Nephron (organoid): ENCODE data around the gene ATP2A1.
"Not testable (repeated sequence)": the region's sequence is repeated elsewhere in the genome, so short reads cannot be mapped to it uniquely, and the experiment has no call there.

ENCODE experiments used
- H3K27ac Mint-ChIP-seq, 3 experiments: 2 replicates each; pipeline ENCODE4 v1.8.0; 2020; ENCODE audit warnings: mixed read lengths in 3 of 3, mild to moderate bottlenecking in 2 of 3, moderate library complexity in 1 of 3
- H3K27me3 Mint-ChIP-seq: 2 replicates; pipeline ENCODE4 v1.8.0; 2021; ENCODE audit warnings: low read depth, mild to moderate bottlenecking, moderate library complexity, mixed read lengths
- H3K36me3 Mint-ChIP-seq: 2 replicates; pipeline ENCODE4 v1.8.0; 2020; ENCODE audit warnings: low read depth, mixed read lengths
- H3K4me1 Mint-ChIP-seq: 2 replicates; pipeline ENCODE4 v1.8.0; 2020; ENCODE audit warnings: mixed read lengths
- H3K4me3 Mint-ChIP-seq, 3 experiments: 2 replicates each; pipeline ENCODE4 v1.8.0; 2020; ENCODE audit warnings: mild to moderate bottlenecking in 3 of 3, mixed read lengths in 3 of 3, moderate library complexity in 2 of 3
- H3K9me3 Mint-ChIP-seq: 2 replicates; pipeline ENCODE4 v1.8.0; 2020; ENCODE audit warnings: mixed read lengths
- CTCF ChIP-seq, 3 experiments: fragments of 200-600 bp; sonication (generic); IDR thresholded peaks; one replicate each; pipeline ENCODE4 v1.5.0; 2021; ENCODE audit warnings: antibody characterized with exemption in 3 of 3; ENCODE audit not compliant: unreplicated experiment in 3 of 3

Gene ATP2A1

GRCh38 chr16:28935924-28936783 is 57.9 kb downstream of the ATP2A1 start:
- H3K4me3 Mint-ChIP-seq, result no peak overlapping the region
- no peaks in the 10 kb centered on the region for H3K36me3 Mint-ChIP-seq
- H3K27ac Mint-ChIP-seq, result no peak overlapping the region
- TF ChIP-seq CTCF (IDR thresholded peaks at IDR 0.05; ENCODE audit: unreplicated experiment in 3 of 3), result no peak
- peaks cover 8% of the 10 kb centered on the region for H3K27me3 Mint-ChIP-seq
- no peaks in the 10 kb centered on the region for H3K4me1 Mint-ChIP-seq
- H3K9me3 Mint-ChIP-seq, result no peaks in the 10 kb centered on the region

GRCh38 chr16:28936784-28937155 is 58.5 kb downstream of the ATP2A1 start:
- H3K4me3 Mint-ChIP-seq, result no peak overlapping the region
- peaks cover 8% of the 10 kb centered on the region for H3K27me3 Mint-ChIP-seq
- H3K9me3 Mint-ChIP-seq, result no peaks in the 10 kb centered on the region
- no peak for TF ChIP-seq CTCF (IDR thresholded peaks at IDR 0.05; ENCODE audit: unreplicated experiment in 3 of 3)
- no peaks in the 10 kb centered on the region for H3K36me3 Mint-ChIP-seq
- no peak overlapping the region for H3K27ac Mint-ChIP-seq
- H3K4me1 Mint-ChIP-seq, result no peaks in the 10 kb centered on the region

DNA sequence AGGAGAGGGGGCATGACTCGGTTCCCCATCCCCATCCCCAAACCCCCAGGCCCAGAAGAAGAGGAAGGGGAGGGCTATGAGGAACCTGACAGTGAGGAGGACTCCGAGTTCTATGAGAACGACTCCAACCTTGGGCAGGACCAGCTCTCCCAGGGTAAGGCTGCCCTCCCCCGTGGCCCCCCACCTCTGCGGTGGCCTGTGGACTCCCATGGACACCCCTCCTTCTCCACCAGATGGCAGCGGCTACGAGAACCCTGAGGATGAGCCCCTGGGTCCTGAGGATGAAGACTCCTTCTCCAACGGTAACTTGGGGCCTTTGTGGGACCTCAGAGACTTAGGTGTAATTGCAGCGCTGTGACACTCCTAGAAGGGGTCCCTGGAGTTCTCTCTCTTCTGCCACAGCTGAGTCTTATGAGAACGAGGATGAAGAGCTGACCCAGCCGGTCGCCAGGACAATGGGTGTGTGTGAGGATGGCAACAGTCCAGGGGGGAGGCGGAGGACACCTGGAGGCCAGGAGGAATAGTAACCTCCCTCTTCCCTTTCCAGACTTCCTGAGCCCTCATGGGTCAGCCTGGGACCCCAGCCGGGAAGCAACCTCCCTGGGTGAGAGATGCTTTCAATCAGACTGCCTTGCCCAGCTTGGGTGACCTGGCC is 59.1 kb downstream of the ATP2A1 start:
- Mint-ChIP-seq H3K4me3 (no peak overlapping the region), H3K4me1 (no peaks in the 10 kb centered on the region), H3K27ac (no peak overlapping the region), H3K36me3 (no peaks in the 10 kb centered on the region), H3K9me3 (no peaks in the 10 kb centered on the region), H3K27me3 (peaks cover 8% of the 10 kb centered on the region)
- no peak for TF ChIP-seq CTCF (IDR thresholded peaks at IDR 0.05; ENCODE audit: unreplicated experiment in 3 of 3)

GRCh38 chr16:28938721-28939120 is 60.4 kb downstream of the ATP2A1 start:
- Mint-ChIP-seq H3K27ac (no peak overlapping the region), H3K36me3 (no peaks in the 10 kb centered on the region), H3K27me3 (peaks cover under 1% of the 10 kb centered on the region), H3K4me1 (peaks cover 7% of the 10 kb centered on the region), H3K9me3 (no peaks in the 10 kb centered on the region), H3K4me3 (no peak overlapping the region)
- no peak for TF ChIP-seq CTCF (IDR thresholded peaks at IDR 0.05; ENCODE audit: unreplicated experiment in 3 of 3)

- not testable (repeated sequence) for H3K9me3 Mint-ChIP-seq, H3K27me3 Mint-ChIP-seq, H3K4me3 Mint-ChIP-seq, H3K36me3 Mint-ChIP-seq, H3K27ac Mint-ChIP-seq
- H3K4me1 Mint-ChIP-seq, result peaks cover 11% of the 10 kb centered on the region
These were observed 61.5 kb downstream of the ATP2A1 start for GRCh38 chr16:28939825-28940224.

DNA sequence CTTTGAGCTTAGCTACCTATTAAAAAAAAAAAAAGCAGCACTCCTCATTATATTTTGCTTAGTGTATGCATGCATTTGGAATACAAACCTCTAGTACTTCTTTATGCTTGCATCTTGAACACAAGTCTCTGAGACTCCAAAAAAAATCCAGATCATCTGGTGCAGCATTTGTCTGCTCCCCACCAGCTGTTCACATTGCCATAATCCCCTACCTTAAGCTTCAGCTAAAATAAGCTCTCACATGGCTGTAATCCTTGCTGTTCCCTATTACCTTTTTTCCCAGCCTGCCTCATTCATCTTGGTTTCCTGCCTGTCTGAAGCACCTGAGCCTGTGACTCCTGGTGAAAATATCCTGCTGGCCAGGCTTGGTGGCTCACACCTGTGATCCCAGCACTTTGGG is 65.0 kb downstream of the ATP2A1 start:
- Mint-ChIP-seq H3K4me3 (no peak overlapping the region), H3K27ac (peak overlapping the region in 2 of 3 experiments; percentile 49 to 79), H3K27me3 (peaks cover 12% of the 10 kb centered on the region), H3K36me3 (no peaks in the 10 kb centered on the region), H3K4me1 (peaks cover 17% of the 10 kb centered on the region), H3K9me3 (no peaks in the 10 kb centered on the region)
- no peak for TF ChIP-seq CTCF (IDR thresholded peaks at IDR 0.05; ENCODE audit: unreplicated experiment in 3 of 3)
